Chondrocyte (in vitro differentiated cells): Measurements from ENCODE around the gene PMIS2. TPM values are rescaled to one million over a fixed set of nuclear protein-coding genes. Genes with fewer than 3 reads are reported as not detected.
"Not testable (repeated sequence)": the region's sequence is repeated elsewhere in the genome, so short reads cannot be mapped to it uniquely, and the experiment has no call there.

Experiments used
- DNase-seq: peaks from one replicate; pipeline ENCODE4 v3.0.0; 2021; ENCODE audit warnings: mixed read lengths, low spot score
- H3K27ac Mint-ChIP-seq: one replicate; pipeline ENCODE4 v1.8.0; 2021; ENCODE audit warnings: mild to moderate bottlenecking, moderate library complexity, mixed read lengths; ENCODE audit not compliant: unreplicated experiment
- H3K27me3 Mint-ChIP-seq: 2 replicates; pipeline ENCODE4 v1.8.0; 2021; ENCODE audit warnings: low read depth, mixed read lengths
- H3K36me3 Mint-ChIP-seq: 2 replicates; pipeline ENCODE4 v1.8.0; 2021; ENCODE audit warnings: low read depth, mixed read lengths
- H3K4me1 Mint-ChIP-seq: 2 replicates; pipeline ENCODE4 v1.8.0; 2021; ENCODE audit warnings: low read depth, mild to moderate bottlenecking, mixed read lengths
- H3K4me3 Mint-ChIP-seq: one replicate; pipeline ENCODE4 v1.8.0; 2021; ENCODE audit warnings: mild to moderate bottlenecking, moderate library complexity, mixed read lengths; ENCODE audit not compliant: unreplicated experiment
- H3K9me3 Mint-ChIP-seq: 2 replicates; pipeline ENCODE4 v1.8.0; 2021; ENCODE audit warnings: low read depth, mixed read lengths
- CTCF ChIP-seq: fragments of 200-600 bp; sonication (generic); IDR thresholded peaks from 2 replicates; pipeline ENCODE4 v1.5.0; 2021; ENCODE audit warnings: antibody characterized with exemption, mild to moderate bottlenecking, moderate library complexity
- total RNA-seq: library from RNA; stranded (reverse); gene quantifications from 3 replicates; pipeline ENCODE4 v1.2.1, GENCODE V29; 2021

The PMIS2 gene
- total RNA-seq, 1 donor from 2014 or later = not detected

GRCh38 chr19:35578707-35579106 is 7.3 kb upstream of the PMIS2 start:
- Mint-ChIP-seq H3K9me3 (peaks cover 31% of the 10 kb centered on the region), H3K27ac (no peak overlapping the region), H3K27me3 (peaks cover 13% of the 10 kb centered on the region), H3K4me3 (no peak overlapping the region), H3K36me3 (peaks cover 9% of the 10 kb centered on the region), H3K4me1 (no peaks in the 10 kb centered on the region)
- DNase-seq = no peak
- no peak for TF ChIP-seq CTCF

- Mint-ChIP-seq H3K9me3 (peaks cover 5% of the 10 kb centered on the region), H3K4me3 (no peak overlapping the region), H3K27me3 (peaks cover 25% of the 10 kb centered on the region), H3K27ac (no peak overlapping the region), H3K4me1 (peaks cover 7% of the 10 kb centered on the region), H3K36me3 (peaks cover 3% of the 10 kb centered on the region)
- DNase-seq = no peak
- no peak for TF ChIP-seq CTCF
Observed at GRCh38 chr19:35582760-35583159, 3.2 kb upstream of the PMIS2 start.

- no peak overlapping the region for H3K27ac Mint-ChIP-seq
- H3K4me3 Mint-ChIP-seq = no peak overlapping the region
- TF ChIP-seq CTCF = no peak
- peaks cover 1% of the 10 kb centered on the region for H3K9me3 Mint-ChIP-seq
- no peak for DNase-seq
- peaks cover 25% of the 10 kb centered on the region for H3K27me3 Mint-ChIP-seq
- peaks cover 3% of the 10 kb centered on the region for H3K36me3 Mint-ChIP-seq
- H3K4me1 Mint-ChIP-seq = peaks cover 7% of the 10 kb centered on the region
Observed at GRCh38 chr19:35587321-35587720, 1.3 kb downstream of the PMIS2 start.

GRCh38 chr19:35590875-35591274 is 4.9 kb downstream of the PMIS2 start:
- H3K27ac Mint-ChIP-seq = no peak overlapping the region
- peaks cover 9% of the 10 kb centered on the region for H3K27me3 Mint-ChIP-seq
- no peak for DNase-seq
- no peak for TF ChIP-seq CTCF
- H3K36me3 Mint-ChIP-seq = no peaks in the 10 kb centered on the region
- H3K4me3 Mint-ChIP-seq = no peak overlapping the region
- H3K4me1 Mint-ChIP-seq = peaks cover 7% of the 10 kb centered on the region
- no peaks in the 10 kb centered on the region for H3K9me3 Mint-ChIP-seq

- no peak overlapping the region for H3K27ac Mint-ChIP-seq
- no peak for DNase-seq
- no peak overlapping the region for H3K4me3 Mint-ChIP-seq
- peaks cover 6% of the 10 kb centered on the region for H3K27me3 Mint-ChIP-seq
- H3K36me3 Mint-ChIP-seq = no peaks in the 10 kb centered on the region
- TF ChIP-seq CTCF = peak; percentile 75
- H3K9me3 Mint-ChIP-seq = no peaks in the 10 kb centered on the region
- H3K4me1 Mint-ChIP-seq = peaks cover 3% of the 10 kb centered on the region
Observed at GRCh38 chr19:35592226-35592625, 6.3 kb downstream of the PMIS2 start.

- H3K9me3 Mint-ChIP-seq, DNase-seq, H3K27ac Mint-ChIP-seq, H3K4me3 Mint-ChIP-seq, H3K36me3 Mint-ChIP-seq, H3K27me3 Mint-ChIP-seq: not testable (repeated sequence)
- H3K4me1 Mint-ChIP-seq = peaks cover 11% of the 10 kb centered on the region
Observed at GRCh38 chr19:35595026-35595425, 9.1 kb downstream of the PMIS2 start.
